RWPE2 (cell line): ENCODE results near the gene NMNAT3.

ENCODE experiments used
- ATAC-seq: fragments of 200-7000 bp; cut with Tn5 transposase; 3 replicates; pipeline ENCODE4 v1.9.1; 2021; ENCODE audit warnings: low read depth
- DNase-seq: peaks from one replicate; pipeline ENCODE4 v3.0.0-alpha.2; 2020; ENCODE audit warnings: low spot score
- H3K27ac ChIP-seq: fragments of 450-650 bp; 2 replicates; pipeline ENCODE4 v1.5.1; 2017; ENCODE audit warnings: mild to moderate bottlenecking; ENCODE audit not compliant: poor library complexity, severe bottlenecking
- H3K27me3 ChIP-seq: fragments of 250-450 bp; sonication (Bioruptor Pico); 2 replicates; pipeline ENCODE4 v1.5.1; 2021; ENCODE audit warnings: mild to moderate bottlenecking, moderate library complexity; ENCODE audit not compliant: insufficient read depth, poor library complexity, severe bottlenecking
- H3K36me3 ChIP-seq: fragments of 250-450 bp; sonication (Bioruptor Pico); 2 replicates; pipeline ENCODE4 v1.5.1; 2020; ENCODE audit warnings: low read depth, mild to moderate bottlenecking, moderate library complexity
- H3K4me1 ChIP-seq: fragments of 250-450 bp; sonication (Bioruptor Pico); 2 replicates; pipeline ENCODE4 v1.5.1; 2021; ENCODE audit warnings: mild to moderate bottlenecking, moderate library complexity; ENCODE audit not compliant: insufficient read depth, poor library complexity, severe bottlenecking
- H3K4me3 ChIP-seq: fragments of 250-450 bp; sonication (Bioruptor Pico); 2 replicates; pipeline ENCODE4 v1.5.1; 2021; ENCODE audit warnings: mild to moderate bottlenecking, moderate library complexity; ENCODE audit not compliant: severe bottlenecking
- H3K9me3 ChIP-seq: fragments of 250-450 bp; sonication (Bioruptor Pico); 2 replicates; pipeline ENCODE4 v1.5.1; 2021; ENCODE audit warnings: mild to moderate bottlenecking, moderate library complexity; ENCODE audit not compliant: severe bottlenecking
- CTCF ChIP-seq: fragments of 450-650 bp; IDR thresholded peaks from one replicate; pipeline ENCODE4 v1.5.1; 2017; ENCODE audit warnings: mild to moderate bottlenecking, moderate library complexity; ENCODE audit not compliant: poor library complexity, severe bottlenecking

NMNAT3 gene

GRCh38 chr3:139671107-139671506 is 6.7 kb downstream of the NMNAT3 start:
- H3K27ac ChIP-seq, result no peak overlapping the region
- H3K9me3 ChIP-seq, result no peaks in the 10 kb centered on the region
- DNase-seq (no peak), ATAC-seq (no peak)
- H3K4me3 ChIP-seq, result no peak overlapping the region
- H3K27me3 ChIP-seq, result no peaks in the 10 kb centered on the region
- H3K36me3 ChIP-seq, result no peaks in the 10 kb centered on the region
- H3K4me1 ChIP-seq, result no peaks in the 10 kb centered on the region
- no peak for TF ChIP-seq CTCF

- ATAC-seq, result no peak
- H3K4me3 ChIP-seq, result no peak overlapping the region
- H3K36me3 ChIP-seq, result no peaks in the 10 kb centered on the region
- no peak overlapping the region for H3K27ac ChIP-seq
- no peak for DNase-seq
- no peaks in the 10 kb centered on the region for H3K9me3 ChIP-seq
- no peak for TF ChIP-seq CTCF
- no peaks in the 10 kb centered on the region for H3K4me1 ChIP-seq
- no peaks in the 10 kb centered on the region for H3K27me3 ChIP-seq
Measured at GRCh38 chr3:139670196-139670595, 7.6 kb downstream of the NMNAT3 start.

- Histone ChIP-seq H3K27me3 (no peaks in the 10 kb centered on the region), H3K9me3 (no peaks in the 10 kb centered on the region), H3K36me3 (no peaks in the 10 kb centered on the region), H3K4me1 (no peaks in the 10 kb centered on the region), H3K27ac (no peak overlapping the region), H3K4me3 (no peak overlapping the region)
- no peak for TF ChIP-seq CTCF
- ATAC-seq (no peak), DNase-seq (no peak)
Measured at GRCh38 chr3:139668332-139668731, 9.4 kb downstream of the NMNAT3 start.

GRCh38 chr3:139664958-139665357 is 12.8 kb downstream of the NMNAT3 start:
- TF ChIP-seq CTCF, result no peak
- no peaks in the 10 kb centered on the region for H3K36me3 ChIP-seq
- no peaks in the 10 kb centered on the region for H3K27me3 ChIP-seq
- no peaks in the 10 kb centered on the region for H3K4me1 ChIP-seq
- H3K9me3 ChIP-seq, result no peaks in the 10 kb centered on the region
- no peak overlapping the region for H3K4me3 ChIP-seq
- DNase-seq, result no peak
- ATAC-seq, result no peak
- H3K27ac ChIP-seq, result no peak overlapping the region

- no peak overlapping the region for H3K27ac ChIP-seq
- no peak for TF ChIP-seq CTCF
- DNase-seq, result no peak
- H3K4me1 ChIP-seq, result no peaks in the 10 kb centered on the region
- no peak for ATAC-seq
- no peaks in the 10 kb centered on the region for H3K36me3 ChIP-seq
- H3K27me3 ChIP-seq, result no peaks in the 10 kb centered on the region
- no peaks in the 10 kb centered on the region for H3K9me3 ChIP-seq
- no peak overlapping the region for H3K4me3 ChIP-seq
Measured at GRCh38 chr3:139660269-139660668, 17.5 kb downstream of the NMNAT3 start.
